CD14-positive monocyte (primary cell): ENCODE data around the gene LHFPL3. TPM values are rescaled to one million over a fixed set of nuclear protein-coding genes. Genes with fewer than 3 reads are reported as not detected.

Source experiments
- DNase-seq, 3 donors: peaks; one replicate each; pipeline ENCODE4 v3.0.0-alpha.2; 2011 to 2022
- H2AFZ ChIP-seq: 2 replicates; pipeline ENCODE4 v1.6.0; 2012; ENCODE audit warnings: mild to moderate bottlenecking, low read depth, low read length, inconsistent platforms; ENCODE audit not compliant: insufficient read depth, poor library complexity, severe bottlenecking
- H3K27ac ChIP-seq, 2 donors: 1 replicate in 1 of 2; 2 replicates in 1 of 2; pipeline ENCODE4 v1.5.1; 2012 to 2013; ENCODE audit warnings: low read length in 2 of 2, control low read depth in 1 of 2, inconsistent platforms in 1 of 2, low read depth in 1 of 2, mild to moderate bottlenecking in 1 of 2
- H3K27me3 ChIP-seq, 2 donors: one replicate each; pipeline versions ENCODE4 v1.6.0 to v1.6.1; 2011 to 2013; ENCODE audit warnings: low read length in 2 of 2; ENCODE audit not compliant: control insufficient read depth in 2 of 2, insufficient read depth in 2 of 2
- H3K36me3 ChIP-seq, 2 donors: replicated peaks in 1 of 2; 1 replicate in 1 of 2; 2 replicates in 1 of 2; pipeline versions ENCODE4 v1.5.1 to v1.6.1; 2012 to 2013; ENCODE audit warnings: low read length in 2 of 2, control low read depth in 1 of 2, inconsistent platforms in 1 of 2, mild to moderate bottlenecking in 1 of 2; ENCODE audit not compliant: insufficient read depth in 2 of 2, control insufficient read depth in 1 of 2
- H3K4me1 ChIP-seq, 2 donors: 1 replicate in 1 of 2; 2 replicates in 1 of 2; pipeline versions ENCODE4 v1.5.1 to v1.6.1; 2012 to 2013; ENCODE audit warnings: low read length in 2 of 2, control low read depth in 1 of 2, inconsistent platforms in 1 of 2, mild to moderate bottlenecking in 1 of 2, moderate library complexity in 1 of 2; ENCODE audit not compliant: insufficient read depth in 2 of 2, control insufficient read depth in 1 of 2
- H3K4me2 ChIP-seq: replicated peaks from 2 replicates; pipeline ENCODE3; 2012; ENCODE audit warnings: low read length, moderate library complexity, mild to moderate bottlenecking; ENCODE audit not compliant: poor library complexity, severe bottlenecking; ENCODE audit errors: extremely low read depth
- H3K4me3 ChIP-seq, 3 experiments: fragments of 200-600 bp in 1 of 3; sonication (generic) in 1 of 3; replicated peaks in 1 of 3; 1 replicate in 2 of 3; 2 replicates in 1 of 3; pipeline ENCODE4 v1.5.1; 2011 to 2013; ENCODE audit warnings: low read length in 3 of 3, mild to moderate bottlenecking in 3 of 3, control low read depth in 2 of 3, low read depth in 2 of 3, inconsistent platforms in 1 of 3, moderate library complexity in 1 of 3
- H3K79me2 ChIP-seq: 2 replicates; pipeline ENCODE4 v1.6.0; 2012; ENCODE audit warnings: mild to moderate bottlenecking, control low read depth, inconsistent platforms, low read length, moderate library complexity; ENCODE audit not compliant: insufficient read depth
- H3K9ac ChIP-seq: 2 replicates; pipeline ENCODE4 v1.6.0; 2017; ENCODE audit warnings: low read length, mild to moderate bottlenecking; ENCODE audit not compliant: insufficient read depth, poor library complexity, severe bottlenecking
- H3K9me3 ChIP-seq, 2 donors: replicated peaks in 1 of 2; 1 replicate in 1 of 2; 2 replicates in 1 of 2; pipeline versions ENCODE4 v1.5.1 to v1.6.1; 2012 to 2013; ENCODE audit warnings: low read length in 2 of 2, control low read depth in 1 of 2; ENCODE audit not compliant: control insufficient read depth in 1 of 2, insufficient read depth in 1 of 2
- H4K20me1 ChIP-seq: 2 replicates; pipeline ENCODE4 v1.6.0; 2012; ENCODE audit warnings: mild to moderate bottlenecking, low read length, control low read depth, moderate library complexity; ENCODE audit not compliant: insufficient read depth
- H3K27ac Mint-ChIP-seq, 7 donors: one replicate each; pipeline ENCODE4 v1.8.0; 2020; ENCODE audit warnings: mild to moderate bottlenecking in 7 of 7, mixed read lengths in 7 of 7, moderate library complexity in 6 of 7, inconsistent platforms in 2 of 7
- H3K27me3 Mint-ChIP-seq, 3 donors: one replicate each; pipeline ENCODE4 v1.8.0; 2021 to 2022; ENCODE audit warnings: low read depth in 3 of 3, mild to moderate bottlenecking in 3 of 3, mixed read lengths in 3 of 3, moderate library complexity in 3 of 3, inconsistent platforms in 1 of 3
- H3K36me3 Mint-ChIP-seq, 2 donors: one replicate each; pipeline ENCODE4 v1.8.0; 2020; ENCODE audit warnings: mixed read lengths in 2 of 2, inconsistent platforms in 1 of 2, mild to moderate bottlenecking in 1 of 2
- H3K4me1 Mint-ChIP-seq: one replicate; pipeline ENCODE4 v1.8.0; 2020; ENCODE audit warnings: mild to moderate bottlenecking, mixed read lengths
- H3K4me3 Mint-ChIP-seq, 2 donors: one replicate each; pipeline ENCODE4 v1.8.0; 2020; ENCODE audit warnings: mild to moderate bottlenecking in 2 of 2, mixed read lengths in 2 of 2, moderate library complexity in 1 of 2
- H3K9me3 Mint-ChIP-seq, 7 donors: one replicate each; pipeline ENCODE4 v1.8.0; 2020 to 2022; ENCODE audit warnings: mixed read lengths in 7 of 7, mild to moderate bottlenecking in 6 of 7, moderate library complexity in 6 of 7, inconsistent platforms in 2 of 7
- WGBS: methylation state at CpG from one replicate; pipeline ENCODE4 v1.1.5; 2013; ENCODE audit warnings: missing lambda C conversion rate; ENCODE audit not compliant: insufficient coverage; 5-methylcytosine and 5-hydroxymethylcytosine counted together
- intact Hi-C, 2 donors: fragments of 100-400 bp; cut with micrococcal nuclease; formaldehyde crosslinking; loops; one replicate each; pipeline versions ENCODE4 v1.15.0 to v1.15.1; 2023
- polyA plus RNA-seq, 3 donors: library from polyadenylated mRNA; depleted of rRNA in 1 of 3; unstranded in 2 of 3; stranded (reverse) in 1 of 3; fragments of 300-500 nt in 2 of 3; fragments of >200 nt in 1 of 3; fragmentation: Illumina TruSeq in 2 of 3; gene quantifications; 1 replicate in 2 of 3; 2 replicates in 1 of 3; pipeline ENCODE4 v1.2.3, GENCODE V29; 2012 to 2021
- TF ChIP-seq, protein P1 (sequence below): fragments of 200-600 bp; IDR thresholded peaks from one replicate; pipeline ENCODE4 v1.8.0; 2022; ENCODE audit warnings: antibody characterized with exemption, mild to moderate bottlenecking

Gene LHFPL3
- polyA plus RNA-seq, 3 donors, result not detected

GRCh38 chr7:104816537-104816936, 488.1 kb downstream of the LHFPL3 start:
- Histone ChIP-seq H2AFZ (no peak overlapping the region), H3K36me3 (no peaks in the 10 kb centered on the region), H3K79me2 (no peaks in the 10 kb centered on the region), H3K4me1 (no peaks in the 10 kb centered on the region), H3K4me3 (no peak overlapping the region), H4K20me1 (no peaks in the 10 kb centered on the region), H3K9me3 (no peaks in the 10 kb centered on the region), H3K9ac (no peak overlapping the region), H3K27me3 (no peaks in the 10 kb centered on the region), H3K27ac (no peak overlapping the region), H3K4me2 (no peak overlapping the region)
- no peak for DNase-seq
- Mint-ChIP-seq H3K9me3 (peaks cover 0 to 1% (median 0%) of the 10 kb centered on the region in 7 donors), H3K27ac (no peak overlapping the region), H3K27me3 (peaks cover 0 to 6% (median 6%) of the 10 kb centered on the region in 3 donors), H3K4me1 (no peaks in the 10 kb centered on the region), H3K36me3 (no peaks in the 10 kb centered on the region), H3K4me3 (no peak overlapping the region)
- 42% methylated on average over 2 of the region's 2 CpGs for WGBS
- intact Hi-C loops, result no loop called here
- TF ChIP-seq, protein P1, sequence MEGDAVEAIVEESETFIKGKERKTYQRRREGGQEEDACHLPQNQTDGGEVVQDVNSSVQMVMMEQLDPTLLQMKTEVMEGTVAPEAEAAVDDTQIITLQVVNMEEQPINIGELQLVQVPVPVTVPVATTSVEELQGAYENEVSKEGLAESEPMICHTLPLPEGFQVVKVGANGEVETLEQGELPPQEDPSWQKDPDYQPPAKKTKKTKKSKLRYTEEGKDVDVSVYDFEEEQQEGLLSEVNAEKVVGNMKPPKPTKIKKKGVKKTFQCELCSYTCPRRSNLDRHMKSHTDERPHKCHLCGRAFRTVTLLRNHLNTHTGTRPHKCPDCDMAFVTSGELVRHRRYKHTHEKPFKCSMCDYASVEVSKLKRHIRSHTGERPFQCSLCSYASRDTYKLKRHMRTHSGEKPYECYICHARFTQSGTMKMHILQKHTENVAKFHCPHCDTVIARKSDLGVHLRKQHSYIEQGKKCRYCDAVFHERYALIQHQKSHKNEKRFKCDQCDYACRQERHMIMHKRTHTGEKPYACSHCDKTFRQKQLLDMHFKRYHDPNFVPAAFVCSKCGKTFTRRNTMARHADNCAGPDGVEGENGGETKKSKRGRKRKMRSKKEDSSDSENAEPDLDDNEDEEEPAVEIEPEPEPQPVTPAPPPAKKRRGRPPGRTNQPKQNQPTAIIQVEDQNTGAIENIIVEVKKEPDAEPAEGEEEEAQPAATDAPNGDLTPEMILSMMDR, result no peak

GRCh38 chr7:104818961-104819880, 490.8 kb downstream of the LHFPL3 start:
- intact Hi-C loops, result no loop called here
- Histone ChIP-seq H3K27ac (no peak overlapping the region), H4K20me1 (no peaks in the 10 kb centered on the region), H3K36me3 (no peaks in the 10 kb centered on the region), H3K9me3 (no peaks in the 10 kb centered on the region), H3K4me1 (no peaks in the 10 kb centered on the region), H2AFZ (no peak overlapping the region), H3K9ac (no peak overlapping the region), H3K79me2 (no peaks in the 10 kb centered on the region), H3K4me2 (no peak overlapping the region), H3K27me3 (no peaks in the 10 kb centered on the region), H3K4me3 (no peak overlapping the region)
- Mint-ChIP-seq H3K27ac (no peak overlapping the region), H3K27me3 (peaks cover 0 to 4% (median 3%) of the 10 kb centered on the region in 3 donors), H3K4me3 (no peak overlapping the region), H3K4me1 (no peaks in the 10 kb centered on the region), H3K9me3 (peaks cover 0 to 1% (median 0%) of the 10 kb centered on the region in 7 donors), H3K36me3 (no peaks in the 10 kb centered on the region)
- no peak for DNase-seq
- TF ChIP-seq, protein P1, result no peak
- 89% methylated on average over 5 of the region's 6 CpGs for WGBS
